Kidney (tissue), 14 donors: ENCODE measurements around the gene ERC2. TPM values are rescaled to one million over a fixed set of nuclear protein-coding genes. Genes with fewer than 3 reads are reported as not detected.

ENCODE experiments used
- DNase-seq, 5 donors: peaks; one replicate each; pipeline ENCODE4 v3.0.0-alpha.2; 2013 to 2020
- FAIRE-seq: peaks from 2 replicates; lab custom pipeline; 2012; peaks lifted over from hg19 to GRCh38; lab: Jason Lieb, UNC
- H3K27ac ChIP-seq, 2 donors: one replicate each; pipeline ENCODE4 v1.7.0; 2013; ENCODE audit warnings: low read depth in 2 of 2, low read length in 2 of 2, inconsistent platforms in 1 of 2
- H3K27me3 ChIP-seq: one replicate; pipeline ENCODE4 v1.7.1; 2013; ENCODE audit warnings: low read length, inconsistent platforms; ENCODE audit not compliant: control insufficient read depth, insufficient read depth
- H3K36me3 ChIP-seq, 3 donors: one replicate each; pipeline versions ENCODE4 v1.7.0 to v1.7.1; 2013; ENCODE audit warnings: low read length in 3 of 3, control low read depth in 1 of 3, inconsistent platforms in 1 of 3; ENCODE audit not compliant: insufficient read depth in 3 of 3, control insufficient read depth in 2 of 3
- H3K4me1 ChIP-seq, 3 donors: one replicate each; pipeline versions ENCODE4 v1.7.0 to v1.7.1; 2013; ENCODE audit warnings: low read length in 3 of 3, inconsistent platforms in 1 of 3, low read depth in 1 of 3; ENCODE audit not compliant: control insufficient read depth in 2 of 3, insufficient read depth in 2 of 3
- H3K4me3 ChIP-seq, 3 donors: one replicate each; pipeline versions ENCODE4 v1.7.0 to v1.8.1; 2013; ENCODE audit warnings: low read length in 3 of 3, control low read depth in 1 of 3, inconsistent platforms in 1 of 3
- H3K9ac ChIP-seq, 3 donors: one replicate each; pipeline versions ENCODE4 v1.7.0 to v1.7.1; 2013; ENCODE audit warnings: low read length in 3 of 3, control low read depth in 1 of 3, inconsistent platforms in 1 of 3
- H3K9me3 ChIP-seq, 3 donors: one replicate each; pipeline versions ENCODE4 v1.7.0 to v1.7.1; 2013; ENCODE audit warnings: low read length in 3 of 3, control low read depth in 1 of 3, inconsistent platforms in 1 of 3; ENCODE audit not compliant: control insufficient read depth in 2 of 3, insufficient read depth in 1 of 3
- CTCF ChIP-seq: IDR thresholded peaks from 3 replicates; pipeline ENCODE4 v1.5.1; 2012; ENCODE audit warnings: mild to moderate bottlenecking, moderate library complexity, borderline replicate concordance; ENCODE audit not compliant: insufficient read depth; ENCODE audit errors: extremely low read depth
- intact Hi-C: fragments of 100-400 bp; cut with DNase I; formaldehyde crosslinking; loops from one replicate; pipeline ENCODE4 v1.11.1; 2022
- polyA plus RNA-seq: library from polyadenylated mRNA; stranded (reverse); fragments of 350-450 nt; fragmentation: Illumina TruSeq; extraction: RNeasy Lipid Tissue Mini Kit (QIAGEN cat#74804); gene quantifications from one replicate; pipeline ENCODE4 v1.2.3, GENCODE V29; 2014; ENCODE audit warnings: low read depth, low replicate concordance; ENCODE audit not compliant: insufficient read depth
- total RNA-seq: library from RNA; stranded (reverse); fragmentation: NEBNext Ultra II Directional; extraction: Animal tissue kit (Norgen Biotek cat#: 25700); gene quantifications from one replicate; pipeline ENCODE4 v1.2.1, GENCODE V29; 2021
- donor health status: control.
- donor health status: control.
- donor health status: control.
- donor health status: control.
- donor health status: control.
- donor health status: DM: yes; HTN: yes; CAD: no.
- donor health status: Normal renal cell carcinoma (clear cell type).

The ERC2 gene
- total and polyA plus RNA-seq, 2 donors from 2014 or later, result 0.92 to 3.8 TPM

GRCh38 chr3:55750525-55750924 is 717.7 kb downstream of the ERC2 start:
- Histone ChIP-seq H3K9me3 (no peaks in the 10 kb centered on the region), H3K4me3 (no peak overlapping the region), H3K4me1 (no peaks in the 10 kb centered on the region), H3K36me3 (no peaks in the 10 kb centered on the region), H3K27me3 (no peaks in the 10 kb centered on the region), H3K27ac (no peak overlapping the region), H3K9ac (no peak overlapping the region)
- TF ChIP-seq CTCF, result no peak
- FAIRE-seq (no peak), DNase-seq (peak in 1 of 5 donors; percentile 20)
- intact Hi-C loops, result no loop called here

GRCh38 chr3:55749036-55749435 is 719.2 kb downstream of the ERC2 start:
- Histone ChIP-seq H3K36me3 (no peaks in the 10 kb centered on the region), H3K4me3 (no peak overlapping the region), H3K27ac (no peak overlapping the region), H3K9me3 (no peaks in the 10 kb centered on the region), H3K9ac (no peak overlapping the region), H3K27me3 (no peaks in the 10 kb centered on the region), H3K4me1 (no peaks in the 10 kb centered on the region)
- FAIRE-seq (no peak), DNase-seq (no peak)
- TF ChIP-seq CTCF, result no peak
- intact Hi-C loops, result no loop called here

GRCh38 chr3:55746808-55747413 is 721.4 kb downstream of the ERC2 start:
- DNase-seq (peak in 1 of 5 donors; percentile 31), FAIRE-seq (no peak)
- Histone ChIP-seq H3K4me1 (no peaks in the 10 kb centered on the region), H3K27me3 (no peaks in the 10 kb centered on the region), H3K4me3 (no peak overlapping the region), H3K36me3 (no peaks in the 10 kb centered on the region), H3K27ac (no peak overlapping the region), H3K9ac (no peak overlapping the region), H3K9me3 (no peaks in the 10 kb centered on the region)
- peak; percentile 24 for TF ChIP-seq CTCF
- intact Hi-C loops, result no loop called here

GRCh38 chr3:55742832-55743136 is 725.5 kb downstream of the ERC2 start:
- Histone ChIP-seq H3K4me3 (no peak overlapping the region), H3K27me3 (no peaks in the 10 kb centered on the region), H3K36me3 (no peaks in the 10 kb centered on the region), H3K9ac (no peak overlapping the region), H3K27ac (no peak overlapping the region), H3K4me1 (no peaks in the 10 kb centered on the region), H3K9me3 (no peaks in the 10 kb centered on the region)
- no peak for TF ChIP-seq CTCF
- intact Hi-C loops, result no loop called here
- DNase-seq (no peak), FAIRE-seq (no peak)
